ENCODE measurements around the gene ZC3H12A.
"Not testable (repeated sequence)": the region's sequence is repeated elsewhere in the genome, so short reads cannot be mapped to it uniquely, and the experiment has no call there.

Gene ZC3H12A

GRCh38 chr1:37519613-37520012, 45.2 kb downstream of the ZC3H12A start:
- DNase-seq (ENCODE audit: low read depth, low spot score): no peak
- no peak overlapping the region for H3K4me3 ChIP-seq (ENCODE audit: insufficient read length, low read depth)
- H3K27me3 ChIP-seq (ENCODE audit: insufficient read depth, insufficient read length): peaks cover 2% of the 10 kb centered on the region
- no peaks in the 10 kb centered on the region for H3K36me3 ChIP-seq (ENCODE audit: insufficient read depth, insufficient read length, low read length)
- TF ChIP-seq SUZ12 (IDR thresholded peaks at IDR 0.05; ENCODE audit: extremely low read depth, insufficient read depth, insufficient read length) (no peak), ZNF274 (IDR thresholded peaks at IDR 0.05; ENCODE audit: low read depth, low read length) (no peak), YY1 (IDR thresholded peaks at IDR 0.05; ENCODE audit: insufficient read depth, insufficient read length) (no peak)
- H3K9me3 ChIP-seq (ENCODE audit: insufficient read depth, low read length): no peaks in the 10 kb centered on the region; the same call in 1 of the 2 replicates
- no peaks in the 10 kb centered on the region for H3K4me1 ChIP-seq (ENCODE audit: insufficient read depth, insufficient read length)
- no peak overlapping the region for H3K9ac ChIP-seq (ENCODE audit: insufficient read length, low read depth)

- H3K27me3 ChIP-seq (ENCODE audit: insufficient read depth, insufficient read length); H3K36me3 ChIP-seq (ENCODE audit: insufficient read depth, insufficient read length, low read length); H3K9ac ChIP-seq (ENCODE audit: insufficient read length, low read depth); H3K4me1 ChIP-seq (ENCODE audit: insufficient read depth, insufficient read length); H3K9me3 ChIP-seq (ENCODE audit: insufficient read depth, low read length); H3K4me3 ChIP-seq (ENCODE audit: insufficient read length, low read depth); DNase-seq (ENCODE audit: low read depth, low spot score): not testable (repeated sequence)
Observed at GRCh38 chr1:37529888-37530287, 55.5 kb downstream of the ZC3H12A start.

- not testable (repeated sequence) for H3K4me3 ChIP-seq (ENCODE audit: insufficient read length, low read depth); H3K9me3 ChIP-seq (ENCODE audit: insufficient read depth, low read length); DNase-seq (ENCODE audit: low read depth, low spot score); H3K9ac ChIP-seq (ENCODE audit: insufficient read length, low read depth); H3K4me1 ChIP-seq (ENCODE audit: insufficient read depth, insufficient read length); H3K27me3 ChIP-seq (ENCODE audit: insufficient read depth, insufficient read length)
- H3K36me3 ChIP-seq (ENCODE audit: insufficient read depth, insufficient read length, low read length): peaks cover 28% of the 10 kb centered on the region
Observed at GRCh38 chr1:37532418-37533156, 58.2 kb downstream of the ZC3H12A start.

GRCh38 chr1:37533317-37534093, 59.1 kb downstream of the ZC3H12A start:
- DNase-seq (ENCODE audit: low read depth, low spot score): no peak
- no peaks in the 10 kb centered on the region for H3K9me3 ChIP-seq (ENCODE audit: insufficient read depth, low read length)
- no peaks in the 10 kb centered on the region for H3K27me3 ChIP-seq (ENCODE audit: insufficient read depth, insufficient read length)
- no peak for TF ChIP-seq ZNF274 (IDR thresholded peaks at IDR 0.05; ENCODE audit: low read depth, low read length)
- H3K9ac ChIP-seq (ENCODE audit: insufficient read length, low read depth): no peak overlapping the region
- H3K4me1 ChIP-seq (ENCODE audit: insufficient read depth, insufficient read length): peaks cover 4% of the 10 kb centered on the region
- H3K4me3 ChIP-seq (ENCODE audit: insufficient read length, low read depth): no peak overlapping the region
- peaks cover 36% of the 10 kb centered on the region for H3K36me3 ChIP-seq (ENCODE audit: insufficient read depth, insufficient read length, low read length)
